GM18505 (cell line): ENCODE results near the gene CASKIN2.

Source experiments
- ATAC-seq: cut with Tn5 transposase; IDR thresholded peaks from one replicate; pipeline ENCODE4 v1.9.1; 2021; ENCODE audit not compliant: unreplicated experiment
- POLR2A ChIP-seq: IDR thresholded peaks from 4 replicates; pipeline ENCODE4 v1.6.1; 2011; ENCODE audit warnings: borderline replicate concordance; ENCODE audit not compliant: insufficient read depth, insufficient read length; ENCODE audit errors: extremely low read depth

Gene CASKIN2

GRCh38 chr17:75511270-75511609, 4.1 kb downstream of the CASKIN2 start:
- TF ChIP-seq POLR2A = no peak
- no peak for ATAC-seq

GRCh38 chr17:75509528-75510258, 5.6 kb downstream of the CASKIN2 start:
- no peak for TF ChIP-seq POLR2A
- no peak for ATAC-seq

- TF ChIP-seq POLR2A = no peak
- ATAC-seq = no peak
These were observed 6.4 kb downstream of the CASKIN2 start for GRCh38 chr17:75508931-75509361.

GRCh38 chr17:75507733-75508719, 7.3 kb downstream of the CASKIN2 start:
- TF ChIP-seq POLR2A = no peak
- no peak for ATAC-seq

- TF ChIP-seq POLR2A = no peak
- ATAC-seq = no peak
These were observed 8.4 kb downstream of the CASKIN2 start for GRCh38 chr17:75506888-75507287.

- TF ChIP-seq POLR2A = no peak
- ATAC-seq = no peak
These were observed 9.2 kb downstream of the CASKIN2 start for GRCh38 chr17:75506134-75506533.

GRCh38 chr17:75505640-75506039, 9.7 kb downstream of the CASKIN2 start:
- no peak for ATAC-seq
- TF ChIP-seq POLR2A = no peak

GRCh38 chr17:75505152-75505409, 10.3 kb downstream of the CASKIN2 start:
- no peak for ATAC-seq

GRCh38 chr17:75504347-75505151, 10.8 kb downstream of the CASKIN2 start:
- no peak for ATAC-seq
- no peak for TF ChIP-seq POLR2A

More at GRCh38 chr17:75505152-75505409, 10.3 kb downstream of the CASKIN2 start:
- TF ChIP-seq POLR2A = no peak

- no peak for TF ChIP-seq POLR2A
- ATAC-seq = no peak
These were observed 11.4 kb downstream of the CASKIN2 start for GRCh38 chr17:75503976-75504346.

- no peak for TF ChIP-seq POLR2A
- ATAC-seq = no peak
These were observed 11.9 kb downstream of the CASKIN2 start for GRCh38 chr17:75503337-75503950.

- ATAC-seq = no peak
- no peak for TF ChIP-seq POLR2A
These were observed 12.5 kb downstream of the CASKIN2 start for GRCh38 chr17:75502721-75503329.

GRCh38 chr17:75502072-75502720, 13.1 kb downstream of the CASKIN2 start:
- ATAC-seq = no peak
- no peak for TF ChIP-seq POLR2A
